HCT116 (cell line): Measurements from ENCODE around the gene ATG16L1. TPM values are rescaled to one million over a fixed set of nuclear protein-coding genes. Genes with fewer than 3 reads are reported as not detected.

Source experiments
- ATAC-seq: fragments of 200-7000 bp; cut with Tn5 transposase; 2 replicates; pipeline ENCODE4 v1.9.1; 2020; ENCODE audit warnings: mild to moderate bottlenecking, moderate library complexity
- BruUV-seq: library from RNA; stranded (reverse); fragments of 400-500 nt; replicated peaks from 2 replicates; lab custom pipeline; 2021; lab: Mats Ljungman, UMichigan
- CTCF ChIA-PET: fragments of 300-600 bp; sonication (Branson Sonifier 250); formaldehyde crosslinking; loops from one replicate; lab custom pipeline; 2021; ENCODE audit warnings: antibody characterized with exemption; lab: Charles Lee
- POLR2A ChIA-PET: fragments of 300-600, 350-600 bp; sonication (Branson Sonifier 250); formaldehyde crosslinking; loops from one replicate; lab custom pipeline; 2021; ENCODE audit warnings: antibody characterized with exemption; lab: Charles Lee
- RAD21 ChIA-PET, 2 experiments: fragments of 300-600 bp; sonication (Branson Sonifier 250); formaldehyde crosslinking; loops; one replicate each; lab custom pipeline; 2023; ENCODE audit warnings: low total read pairs in 2 of 2; ENCODE audit not compliant: uncharacterized antibody in 2 of 2, unreplicated experiment in 2 of 2, low non-redundant PET in 1 of 2; lab: Charles Lee
- DNase-seq: peaks from one replicate; pipeline ENCODE4 v3.0.0-alpha.2; 2010; ENCODE audit warnings: low read depth, low spot score
- H2AFZ ChIP-seq: fragments of 200-600 bp; shearing (Covaris generic), sonication (generic); 2 replicates; pipeline ENCODE4 v1.6.1; 2017; ENCODE audit warnings: low read depth, mixed run types, mixed read lengths, antibody characterized with exemption, low read length; ENCODE audit not compliant: poor library complexity, severe bottlenecking
- H3K27ac ChIP-seq: 2 replicates; pipeline ENCODE4 v1.5.1; 2012; ENCODE audit warnings: low read depth, low read length
- H3K27me3 ChIP-seq: fragments of 200-600 bp; sonication (generic); 2 replicates; pipeline ENCODE4 v1.6.1; 2016; ENCODE audit warnings: mixed run types, low read length, mixed read lengths; ENCODE audit not compliant: insufficient read depth
- H3K36me3 ChIP-seq, 2 experiments: fragments of 200-500 bp in 1 of 2; fragments of 200-600 bp in 1 of 2; sonication (Bioruptor generic) in 1 of 2; sonication (generic) in 1 of 2; 2 replicates each; pipeline versions ENCODE4 v1.5.1 to v1.6.1; 2014 to 2016; ENCODE audit warnings: low read length in 2 of 2, inconsistent platforms in 1 of 2, mixed read lengths in 1 of 2, mixed run types in 1 of 2; ENCODE audit not compliant: insufficient read depth in 2 of 2, control insufficient read depth in 1 of 2
- H3K4me1 ChIP-seq, 2 experiments: fragments of 200-600 bp in 1 of 2; sonication (generic) in 1 of 2; 2 replicates each; pipeline versions ENCODE4 v1.5.1 to v1.6.1; 2012 to 2017; ENCODE audit warnings: low read length in 2 of 2, inconsistent platforms in 1 of 2, mild to moderate bottlenecking in 1 of 2, mixed read lengths in 1 of 2, mixed run types in 1 of 2, moderate library complexity in 1 of 2; ENCODE audit not compliant: insufficient read depth in 2 of 2, control insufficient read depth in 1 of 2
- H3K4me2 ChIP-seq: fragments of 200-600 bp; sonication (generic); 2 replicates; pipeline ENCODE4 v1.6.1; 2017; ENCODE audit warnings: mixed run types, low read length, mixed read lengths
- H3K4me3 ChIP-seq, 2 experiments: fragments of 200-600 bp in 1 of 2; sonication (generic) in 1 of 2; replicated peaks in 1 of 2; 2 replicates each; pipeline ENCODE4 v1.5.1; 2011 to 2016; ENCODE audit warnings: low read length in 2 of 2, control low read depth in 1 of 2, low read depth in 1 of 2, mild to moderate bottlenecking in 1 of 2, mixed read lengths in 1 of 2, mixed run types in 1 of 2
- H3K79me2 ChIP-seq: fragments of 200-600 bp; sonication (generic); 2 replicates; pipeline ENCODE4 v1.6.1; 2017; ENCODE audit warnings: mild to moderate bottlenecking, mixed run types, low read length, moderate library complexity, mixed read lengths; ENCODE audit not compliant: insufficient read depth
- H3K9ac ChIP-seq: fragments of 200-600 bp; sonication (generic); 2 replicates; pipeline ENCODE4 v1.6.1; 2016; ENCODE audit warnings: low read length, mixed read lengths
- H3K9me2 ChIP-seq: fragments of 200-600 bp; sonication (generic), shearing (Covaris generic); 2 replicates; pipeline ENCODE4 v1.6.1; 2017; ENCODE audit warnings: mixed run types, mild to moderate bottlenecking, moderate library complexity; ENCODE audit not compliant: insufficient read depth
- H3K9me3 ChIP-seq, 2 experiments: fragments of 200-500 bp in 1 of 2; fragments of 200-600 bp in 1 of 2; sonication (Bioruptor generic) in 1 of 2; sonication (generic) in 1 of 2; 2 replicates each; pipeline ENCODE4 v1.6.1; 2014 to 2017; ENCODE audit warnings: low read length in 2 of 2, mixed read lengths in 2 of 2, inconsistent platforms in 1 of 2, low read depth in 1 of 2, mild to moderate bottlenecking in 1 of 2, mixed run types in 1 of 2, moderate library complexity in 1 of 2; ENCODE audit not compliant: control insufficient read depth in 1 of 2, insufficient read depth in 1 of 2
- H4K20me1 ChIP-seq: fragments of 200-600 bp; sonication (generic), shearing (Covaris generic); 2 replicates; pipeline ENCODE4 v1.6.1; 2017; ENCODE audit warnings: mixed run types, mild to moderate bottlenecking, moderate library complexity; ENCODE audit not compliant: insufficient read depth
- CTCF ChIP-seq, 3 experiments: fragments of 200-600 bp in 1 of 3; sonication (generic) in 1 of 3; IDR thresholded peaks in 2 of 3; conservative IDR thresholded peaks in 1 of 3; 2 replicates each; pipeline ENCODE4 v1.5.1; 2012 to 2017; ENCODE audit warnings: low read depth in 2 of 3, low read length in 2 of 3, antibody characterized with exemption in 1 of 3, borderline replicate concordance in 1 of 3, control low read depth in 1 of 3, mild to moderate bottlenecking in 1 of 3, mixed read lengths in 1 of 3, mixed run types in 1 of 3, moderate library complexity in 1 of 3; ENCODE audit not compliant: insufficient read depth in 1 of 3
- EZH2 ChIP-seq: fragments of 200-600 bp; sonication (generic); IDR thresholded peaks from 2 replicates; pipeline ENCODE4 v1.6.1; 2017; ENCODE audit warnings: antibody characterized with exemption, mixed run types
- EZH2phosphoT487 ChIP-seq: fragments of 200-600 bp; IDR thresholded peaks from 2 replicates; pipeline ENCODE4 v1.6.1; 2018; ENCODE audit warnings: antibody characterized with exemption, borderline replicate concordance
- MAX ChIP-seq: IDR thresholded peaks from 2 replicates; pipeline ENCODE4 v1.6.1; 2012
- POLR2A ChIP-seq: IDR thresholded peaks from 2 replicates; pipeline ENCODE4 v1.7.0; 2011; ENCODE audit warnings: borderline replicate concordance; ENCODE audit not compliant: insufficient read depth, insufficient read length; ENCODE audit errors: extremely low read depth
- POLR2AphosphoS5 ChIP-seq: IDR thresholded peaks from 2 replicates; pipeline ENCODE4 v1.6.1; 2011; ENCODE audit warnings: mild to moderate bottlenecking, low read depth, low read length, moderate library complexity
- SRF ChIP-seq: IDR thresholded peaks from 2 replicates; pipeline ENCODE4 v1.6.1; 2012; ENCODE audit warnings: low read depth
- YY1 ChIP-seq: IDR thresholded peaks from 2 replicates; pipeline ENCODE4 v1.6.1; 2011; ENCODE audit warnings: low read length, low read depth, moderate library complexity, mild to moderate bottlenecking; ENCODE audit not compliant: insufficient replicate concordance; ENCODE audit errors: extremely low read depth
- ZFX ChIP-seq: fragments of 450-650 bp; IDR thresholded peaks from 2 replicates; pipeline ENCODE4 v1.6.1; 2017
- intact Hi-C: fragments of 100-400 bp; cut with micrococcal nuclease; formaldehyde crosslinking; loops from 2 replicates; pipeline ENCODE4 v1.10.0; 2022
- total RNA-seq: library from RNA; stranded (reverse); gene quantifications from one replicate; pipeline ENCODE4 v1.2.1, GENCODE V29; 2021; ENCODE audit not compliant: unreplicated experiment

Gene ATG16L1
- total RNA-seq, 1 experiment from 2014 or later: 43.4 TPM

GRCh38 chr2:233234264-233234663 lies 17.2 kb upstream of the ATG16L1 start:
- Histone ChIP-seq H3K79me2 (no peaks in the 10 kb centered on the region), H3K27me3 (no peaks in the 10 kb centered on the region), H3K27ac (no peak overlapping the region), H2AFZ (no peak overlapping the region), H3K4me2 (no peak overlapping the region), H3K9me2 (no peaks in the 10 kb centered on the region), H3K9ac (no peak overlapping the region), H3K4me1 (no peaks in the 10 kb centered on the region; a peak in 1 of 4 replicates), H4K20me1 (no peaks in the 10 kb centered on the region), H3K4me3 (no peak overlapping the region), H3K36me3 (no peaks in the 10 kb centered on the region), H3K9me3 (no peaks in the 10 kb centered on the region)
- DNase-seq (no peak), ATAC-seq (no peak)
- intact Hi-C loops: no loop called here
- no TSS peak for BruUV-seq
- POLR2A ChIA-PET: no interaction called here
- RAD21 ChIA-PET: no interaction called here
- TF ChIP-seq CTCF (IDR thresholded peaks at IDR 0.05 in 2 of 3, conservative IDR thresholded peaks at IDR 0.05 in 1 of 3; ENCODE audit: borderline replicate concordance in 1 of 3, insufficient read depth in 1 of 3, low read depth in 2 of 3, low read length in 2 of 3) (no peak), EZH2phosphoT487 (no peak), POLR2A (no peak), YY1 (no peak), POLR2AphosphoS5 (no peak), EZH2 (no peak), SRF (no peak), MAX (no peak), ZFX (no peak)
- CTCF ChIA-PET: no interaction called here
